ENCODE measurements around the gene NSG1.

The NSG1 gene

DNA sequence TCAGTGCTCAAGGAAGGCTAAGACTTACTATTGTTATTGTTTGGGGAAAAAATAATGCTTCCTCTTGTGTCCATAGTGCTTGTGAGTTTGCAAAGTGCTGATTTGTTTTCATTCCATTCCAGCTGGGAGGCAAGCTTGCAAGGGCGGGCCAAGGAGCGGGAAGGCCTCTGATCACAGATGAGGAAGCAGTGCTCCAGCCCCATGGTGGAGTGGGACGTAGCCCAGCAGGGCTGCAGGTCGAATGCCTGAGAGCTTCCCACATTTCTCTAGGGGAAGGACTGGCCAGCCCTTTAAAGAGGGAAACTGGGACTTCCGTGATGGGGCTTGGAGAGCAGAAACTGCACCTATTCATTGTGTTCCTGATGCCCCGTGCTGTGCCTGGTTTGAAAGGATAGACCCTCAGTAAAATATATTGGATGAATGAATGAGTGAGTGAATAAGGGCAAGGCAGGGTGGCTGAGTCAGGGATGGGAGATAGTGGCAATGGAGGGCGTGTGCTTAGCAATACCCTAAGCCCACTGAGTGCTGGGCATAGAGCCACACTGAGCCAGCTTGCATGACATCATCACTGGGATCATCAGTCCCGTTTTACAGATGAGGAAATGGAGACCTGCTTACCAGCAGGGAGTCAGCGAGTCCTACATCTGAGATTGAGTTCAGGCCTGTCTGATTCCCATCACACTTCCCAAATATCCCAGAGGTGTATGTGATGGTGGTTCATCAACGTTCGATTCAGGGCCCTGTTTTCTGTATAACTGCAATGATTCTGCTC lies 17.9 kb upstream of the NSG1 start:
- in situ Hi-C loops (cut with MboI; ENCODE audit: low sequenced_read_pairs) = no loop called here

DNA sequence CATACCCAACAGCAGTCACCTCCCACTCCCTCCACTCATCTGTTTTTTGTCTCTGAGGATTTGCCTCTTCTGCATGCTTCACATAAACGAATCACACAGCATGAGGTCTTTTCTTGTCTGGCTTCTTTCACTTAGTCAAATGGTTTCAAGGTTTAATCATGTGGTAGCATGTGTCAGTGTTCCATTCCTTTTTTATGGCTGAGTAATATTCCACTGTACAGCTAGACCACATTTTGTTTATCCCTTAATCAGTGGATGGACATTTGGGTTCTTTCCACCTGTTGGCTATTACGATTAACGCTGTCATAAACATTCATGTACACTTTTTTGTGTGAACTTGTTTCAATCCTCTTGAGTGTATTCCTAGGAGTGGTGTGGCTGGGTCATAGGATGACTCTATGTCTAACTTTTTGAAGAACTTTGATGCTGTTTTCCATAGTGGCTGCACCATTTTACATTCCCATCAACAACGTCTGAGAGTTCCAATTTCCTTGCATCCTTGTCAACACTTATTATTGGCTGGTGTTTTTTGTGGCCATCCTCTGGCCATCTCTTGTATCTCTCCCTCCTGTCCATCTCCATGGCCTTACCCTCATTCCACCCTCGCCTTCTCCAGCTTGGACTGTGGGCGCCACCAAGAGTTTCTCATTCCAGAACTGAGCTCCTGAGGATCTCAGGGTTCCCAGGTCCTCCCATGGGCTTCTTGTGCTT lies 12.4 kb upstream of the NSG1 start:
- in situ Hi-C loops (cut with MboI; ENCODE audit: low sequenced_read_pairs) = no loop called here

DNA sequence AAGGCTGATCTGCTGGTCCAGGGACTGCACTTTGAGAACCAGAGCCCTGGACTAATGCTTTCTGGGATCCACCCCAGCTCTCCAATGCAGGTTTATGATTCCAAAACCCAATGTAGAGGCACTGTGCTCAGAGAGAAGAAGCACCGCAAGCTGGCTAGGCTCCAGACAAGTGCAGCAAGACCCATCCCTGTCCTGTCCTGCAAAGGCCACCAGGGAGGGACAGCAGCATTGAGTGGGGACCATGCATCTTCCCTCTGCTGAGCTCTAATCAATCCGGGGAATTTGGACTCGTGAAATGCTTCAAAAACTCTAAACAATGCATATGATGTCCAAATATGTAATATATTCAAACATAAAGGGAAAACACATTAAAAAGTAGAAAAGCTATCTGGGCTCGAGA lies 10.8 kb upstream of the NSG1 start:
- in situ Hi-C loops (cut with MboI; ENCODE audit: low sequenced_read_pairs) = no loop called here

DNA sequence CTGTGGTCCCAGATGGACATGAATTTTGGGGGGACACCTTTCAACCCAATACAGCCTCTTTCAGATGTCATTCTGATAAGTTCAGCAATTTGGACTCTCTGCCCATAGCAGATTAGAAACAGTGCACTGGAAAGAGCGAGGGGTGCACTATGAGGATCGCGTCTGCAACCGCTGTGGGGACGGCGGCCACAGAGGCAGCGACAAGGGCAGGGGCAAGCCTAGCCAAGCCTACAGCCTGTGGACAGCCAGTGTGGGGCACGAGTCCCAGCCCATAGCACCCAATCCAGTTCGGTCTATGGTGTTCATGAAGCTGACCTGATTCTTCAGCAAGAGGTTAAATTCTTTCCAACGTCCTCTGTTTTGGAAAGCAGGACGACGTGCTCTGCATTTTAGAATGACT lies 9.7 kb upstream of the NSG1 start:
- in situ Hi-C loops (cut with MboI; ENCODE audit: low sequenced_read_pairs) = no loop called here

DNA sequence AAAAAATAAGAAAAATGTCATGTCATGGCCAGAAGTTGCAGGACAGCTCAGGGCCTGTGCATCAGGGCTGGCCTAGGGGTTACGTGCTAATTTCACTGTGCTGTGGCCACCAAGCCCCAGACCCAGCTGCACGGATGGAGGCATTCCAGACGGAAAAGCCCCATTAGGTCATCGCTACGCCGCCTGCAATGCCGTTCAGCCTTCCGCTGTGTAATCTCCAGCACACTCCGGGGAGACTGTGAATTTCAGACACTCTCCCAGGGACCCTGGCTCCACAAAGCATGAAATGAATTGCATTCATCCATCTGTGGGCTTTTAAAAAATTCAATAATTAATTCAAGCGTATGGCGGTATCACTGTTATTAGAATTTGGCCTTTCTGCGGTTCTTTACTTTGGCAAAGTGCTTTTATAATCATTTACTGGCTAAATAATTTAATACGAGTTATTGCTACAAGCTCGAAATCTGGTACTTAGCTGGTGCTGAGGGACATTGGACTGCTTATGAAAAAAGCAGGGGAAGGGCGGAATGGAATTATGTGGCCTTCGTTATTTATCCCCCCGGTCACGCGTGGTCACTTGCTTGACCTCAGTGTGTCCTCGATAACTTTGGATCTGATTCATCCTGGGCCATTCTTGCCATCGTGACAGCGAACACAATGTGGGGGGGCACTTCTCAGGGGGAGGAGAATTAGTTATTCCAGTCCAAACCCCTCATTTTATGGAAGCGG lies 9.0 kb upstream of the NSG1 start:
- in situ Hi-C loops (cut with MboI; ENCODE audit: low sequenced_read_pairs) = no loop called here

DNA sequence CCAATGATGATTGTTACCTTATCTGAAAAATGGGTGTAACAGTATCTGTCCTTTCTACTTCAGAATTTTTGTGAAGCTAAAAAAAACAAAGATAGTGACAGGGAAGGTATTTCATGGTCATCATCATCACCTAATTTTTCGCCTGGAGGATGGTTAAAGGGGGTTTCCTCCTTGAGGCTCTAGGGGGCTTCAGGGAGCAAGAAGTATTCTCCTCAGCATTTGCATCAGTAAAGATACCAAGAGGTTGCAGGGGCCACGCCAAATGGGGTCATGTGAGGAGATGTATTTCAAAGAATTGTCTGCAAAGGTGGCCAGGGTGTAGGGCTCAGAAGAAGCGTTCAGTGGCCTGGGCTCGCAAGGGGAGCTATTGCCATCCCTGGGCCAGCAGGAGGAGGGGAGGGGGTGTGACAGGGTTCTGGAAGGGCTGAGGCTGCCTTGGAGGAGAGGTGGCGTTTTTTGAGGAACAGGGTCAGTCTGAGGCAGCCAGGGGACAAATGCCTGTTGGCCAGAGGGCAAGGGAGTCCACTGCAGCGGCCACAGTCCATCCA lies 7.3 kb upstream of the NSG1 start:
- in situ Hi-C loops (cut with MboI; ENCODE audit: low sequenced_read_pairs) = no loop called here

DNA sequence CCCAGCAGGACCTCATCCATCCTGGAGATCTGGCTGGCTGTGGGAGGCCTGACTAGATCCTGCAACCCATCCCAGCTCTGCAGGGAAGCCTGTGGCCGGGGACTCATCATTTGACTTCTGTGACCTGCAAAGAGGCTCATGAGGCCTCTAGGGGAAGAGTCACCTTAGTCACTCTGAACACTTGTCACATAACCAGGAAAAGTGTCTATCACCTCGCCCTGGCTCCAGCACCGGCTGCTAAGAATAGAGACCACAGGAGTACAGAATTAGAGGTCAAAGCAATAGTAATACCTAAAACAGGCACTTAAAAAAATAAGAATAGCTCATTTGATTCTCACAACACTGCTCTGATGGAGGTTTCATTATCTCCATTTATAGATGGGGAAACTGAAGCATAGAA lies 3.8 kb upstream of the NSG1 start:
- in situ Hi-C loops (cut with MboI; ENCODE audit: low sequenced_read_pairs) = no loop called here

DNA sequence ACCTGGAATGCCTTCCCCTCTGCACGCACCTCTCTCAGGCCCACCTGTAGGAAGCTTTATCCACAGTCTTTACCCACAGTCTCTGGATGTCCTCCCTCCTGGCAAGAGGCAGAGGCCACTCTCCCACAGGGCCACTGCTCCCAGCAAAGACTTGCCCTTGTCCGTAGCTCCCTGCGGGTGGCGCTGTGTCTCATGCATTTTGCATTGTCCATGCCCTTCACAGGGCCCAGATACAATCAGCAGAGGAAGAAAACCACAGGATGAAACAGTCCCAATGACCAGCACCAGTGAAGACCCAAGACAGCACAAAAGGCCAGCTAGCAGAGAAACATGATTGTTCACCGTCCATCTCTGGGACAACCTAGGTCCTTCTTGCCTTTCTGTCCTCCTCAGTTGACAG lies 2.1 kb upstream of the NSG1 start:
- in situ Hi-C loops (cut with MboI; ENCODE audit: low sequenced_read_pairs) = no loop called here

DNA sequence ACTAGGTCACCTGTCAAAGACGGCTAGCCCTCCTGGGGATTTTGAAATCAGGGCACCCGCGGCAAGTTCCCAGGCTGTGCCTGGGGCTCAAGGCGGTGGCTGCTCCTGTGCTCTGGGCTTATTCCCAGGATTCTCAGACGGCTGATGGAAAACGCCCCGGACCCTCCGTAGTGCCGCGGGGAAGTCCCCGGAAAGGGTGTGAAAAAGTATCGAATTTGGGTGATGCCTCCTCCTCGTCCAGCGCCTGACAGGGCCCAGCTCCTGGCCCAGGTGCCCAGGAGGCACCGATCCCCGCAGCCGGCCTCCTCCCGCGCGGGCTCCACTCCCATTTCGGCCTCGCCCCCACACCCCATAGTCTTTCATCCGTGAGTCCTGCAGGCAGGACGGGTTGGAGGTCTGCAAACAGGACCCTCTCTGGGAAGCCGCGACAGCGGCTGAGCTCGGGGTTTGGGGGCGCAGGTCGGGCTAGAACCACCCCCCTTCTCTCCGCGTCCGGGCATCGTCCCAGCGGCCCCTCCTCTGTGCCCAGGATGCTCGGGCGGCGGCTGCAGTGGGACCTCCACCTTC lies 1.1 kb upstream of the NSG1 start:
- in situ Hi-C loops (cut with MboI; ENCODE audit: low sequenced_read_pairs) = no loop called here

DNA sequence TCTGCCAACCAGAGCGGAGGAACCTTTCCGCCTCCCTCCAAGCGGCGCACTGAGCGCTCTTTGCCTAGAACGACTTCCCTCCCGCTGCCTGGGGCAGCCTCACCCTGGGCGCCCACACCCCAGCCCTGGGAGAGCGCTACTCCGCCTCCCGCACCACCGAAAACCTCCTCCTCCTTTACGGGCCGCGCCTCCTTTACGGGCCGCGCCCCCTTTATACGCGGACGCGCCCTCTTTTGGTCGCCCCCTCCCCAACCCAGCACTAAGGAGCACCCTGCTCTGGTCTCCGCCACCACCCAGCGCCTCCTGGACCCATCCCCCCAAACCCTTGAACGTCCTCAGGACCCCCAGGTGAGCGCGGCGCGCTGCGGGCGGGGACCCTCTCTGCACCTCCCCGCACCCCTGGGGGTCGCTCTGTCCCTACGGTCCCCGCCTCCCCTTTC lies 586 bp upstream of the NSG1 start:
- in situ Hi-C loops (cut with MboI; ENCODE audit: low sequenced_read_pairs) = no loop called here

DNA sequence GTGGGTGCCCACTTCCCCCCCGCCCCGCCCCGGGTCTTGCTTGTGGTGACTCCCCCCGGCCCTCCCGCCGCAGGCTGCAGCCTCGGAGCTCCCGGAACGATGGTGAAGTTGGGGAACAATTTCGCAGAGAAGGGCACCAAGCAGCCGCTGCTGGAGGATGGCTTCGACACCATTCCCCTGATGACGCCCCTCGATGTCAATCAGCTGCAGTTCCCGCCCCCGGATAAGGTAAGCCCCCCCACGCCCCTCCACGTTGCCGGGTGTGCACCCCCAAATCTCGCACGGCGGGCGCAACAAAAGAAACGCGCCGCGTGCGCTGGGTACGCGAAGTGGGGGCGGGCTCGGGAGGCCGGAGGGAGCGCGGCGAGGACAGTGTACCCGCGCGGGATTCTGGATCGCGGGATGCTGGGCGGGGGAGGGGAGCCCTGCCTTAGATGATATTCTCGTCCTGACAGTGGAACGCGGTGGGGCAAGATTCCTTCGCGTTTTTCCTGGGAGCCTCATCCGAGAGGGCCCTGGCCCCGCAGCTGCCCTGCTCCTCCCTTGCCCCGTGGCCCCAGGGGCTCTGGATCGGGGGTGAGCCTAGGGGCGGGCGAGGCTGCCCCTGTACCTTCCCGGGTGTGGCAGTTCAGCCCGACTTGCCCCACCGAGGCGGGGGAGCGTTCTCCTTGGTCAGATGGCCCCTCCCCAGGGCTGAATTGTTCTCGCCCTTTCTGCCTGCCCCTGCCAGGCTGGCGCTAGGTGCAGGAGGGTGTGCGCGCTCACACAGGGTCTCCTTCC lies 819 bp downstream of the NSG1 start:
- in situ Hi-C loops (cut with MboI; ENCODE audit: low sequenced_read_pairs) = no loop called here

DNA sequence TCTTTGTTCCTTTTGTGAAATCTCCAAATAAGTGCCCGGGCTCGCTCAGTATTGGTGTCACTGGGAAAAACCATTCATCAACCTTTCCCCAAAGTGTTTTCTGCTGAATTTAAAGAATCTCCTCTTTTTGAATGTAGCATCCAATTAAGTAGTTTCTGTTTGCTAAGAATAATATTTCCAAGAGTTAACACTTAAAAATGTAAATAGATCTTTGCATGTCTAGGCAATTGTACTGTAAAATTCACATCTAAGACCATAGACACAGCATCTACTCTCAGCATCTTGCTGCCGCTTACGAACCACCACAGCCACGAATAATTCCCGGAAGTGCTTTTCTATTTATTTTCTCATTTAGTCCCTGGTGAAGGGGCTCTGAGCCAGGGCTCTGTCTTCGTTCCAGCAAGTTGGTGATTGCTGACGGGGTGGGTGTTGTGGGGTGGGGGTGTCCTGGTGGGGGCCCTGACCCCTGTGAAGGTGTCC lies 1.4 kb downstream of the NSG1 start:
- in situ Hi-C loops (cut with MboI; ENCODE audit: low sequenced_read_pairs) = no loop called here

DNA sequence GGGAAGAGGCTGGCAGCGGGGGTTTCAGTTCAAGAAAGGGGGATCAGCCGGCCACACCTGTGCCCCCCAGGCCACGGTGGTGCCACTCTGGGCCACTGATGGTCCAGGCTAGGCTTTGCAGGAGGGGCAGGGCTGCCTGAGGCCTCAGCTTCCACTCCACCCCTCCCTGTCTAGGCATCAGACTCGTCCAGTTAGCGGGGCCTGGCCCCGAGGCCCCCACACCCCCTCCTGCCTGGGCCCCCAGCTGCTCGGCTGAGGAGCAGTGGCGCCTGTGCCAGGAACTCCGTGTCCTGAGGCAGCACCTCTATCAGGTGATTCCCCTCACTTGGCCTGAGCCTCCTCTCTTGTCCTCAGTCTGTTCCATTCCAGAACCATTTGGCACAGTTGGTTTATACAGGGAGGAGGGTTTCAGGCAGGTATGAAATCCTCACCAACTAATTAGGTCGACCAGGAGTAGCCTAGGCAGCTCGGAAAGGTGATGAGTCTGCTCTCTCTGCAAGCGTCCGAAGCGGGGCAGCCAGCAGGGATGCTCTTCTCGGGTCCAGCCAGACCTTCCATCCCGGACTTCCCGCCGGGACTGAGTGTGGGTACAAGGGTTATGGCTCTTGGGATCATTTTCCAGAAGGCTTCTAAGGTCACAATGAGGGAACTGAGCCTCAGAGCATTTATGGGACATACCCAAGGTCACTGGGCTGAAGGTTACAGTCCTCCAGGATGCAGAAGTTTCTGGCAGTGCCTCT lies 2.1 kb downstream of the NSG1 start:
- in situ Hi-C loops (cut with MboI; ENCODE audit: low sequenced_read_pairs) = no loop called here

DNA sequence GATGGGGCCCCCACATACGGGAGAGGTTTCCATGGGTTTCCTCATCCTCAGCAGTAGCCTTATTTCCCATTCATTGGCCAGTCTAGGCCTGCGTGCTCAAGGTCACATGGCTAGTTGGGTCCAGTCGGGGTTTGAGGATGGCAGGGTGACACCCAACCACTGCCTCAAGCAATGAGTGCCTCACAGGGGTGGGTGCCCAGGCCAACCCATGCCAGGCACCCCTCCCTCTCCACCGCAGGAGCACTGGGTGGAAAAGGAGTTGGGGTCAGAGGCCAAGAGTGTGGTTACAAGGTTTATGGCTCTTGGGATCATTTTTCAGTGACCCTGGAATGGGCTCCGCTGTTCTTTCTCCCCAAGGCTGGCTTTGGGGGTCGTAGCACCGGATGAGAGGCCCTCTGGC lies 3.1 kb downstream of the NSG1 start:
- in situ Hi-C loops (cut with MboI; ENCODE audit: low sequenced_read_pairs) = no loop called here

DNA sequence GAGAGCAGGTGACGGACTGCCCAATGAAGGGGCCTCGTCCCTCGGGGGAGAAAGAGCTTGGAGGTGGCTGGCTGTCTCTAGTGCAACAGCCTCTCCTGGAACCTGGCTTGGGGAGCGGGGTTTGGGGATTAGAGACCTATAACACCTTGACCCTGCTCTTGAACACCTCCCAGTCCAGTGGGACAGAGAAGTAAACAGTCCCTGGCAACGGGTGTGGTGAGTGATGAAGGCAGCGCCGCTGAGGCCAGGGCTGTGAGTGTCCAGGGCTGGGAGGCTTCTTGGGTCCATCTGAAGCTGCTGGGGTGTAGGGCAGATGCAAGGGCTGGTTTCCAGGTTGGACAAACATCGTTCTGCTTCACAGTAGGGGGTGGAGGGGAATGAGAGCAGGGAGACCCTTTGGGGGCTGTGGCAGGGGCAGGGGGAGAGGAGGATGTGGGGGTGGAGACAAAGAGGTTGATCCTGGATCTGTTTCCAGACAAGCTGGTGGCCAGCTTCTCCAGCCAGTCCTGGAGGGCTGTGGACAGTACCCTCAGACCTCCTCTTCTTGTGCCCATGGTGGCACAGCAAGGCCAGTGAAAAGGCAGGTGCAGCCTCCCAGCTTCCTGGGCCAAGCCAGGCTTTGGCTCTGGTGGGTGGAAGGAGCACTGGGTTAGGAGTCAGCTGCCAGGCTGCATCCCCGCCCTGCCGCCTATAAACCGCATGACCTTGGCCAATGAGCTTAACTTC lies 3.8 kb downstream of the NSG1 start:
- in situ Hi-C loops (cut with MboI; ENCODE audit: low sequenced_read_pairs) = no loop called here

DNA sequence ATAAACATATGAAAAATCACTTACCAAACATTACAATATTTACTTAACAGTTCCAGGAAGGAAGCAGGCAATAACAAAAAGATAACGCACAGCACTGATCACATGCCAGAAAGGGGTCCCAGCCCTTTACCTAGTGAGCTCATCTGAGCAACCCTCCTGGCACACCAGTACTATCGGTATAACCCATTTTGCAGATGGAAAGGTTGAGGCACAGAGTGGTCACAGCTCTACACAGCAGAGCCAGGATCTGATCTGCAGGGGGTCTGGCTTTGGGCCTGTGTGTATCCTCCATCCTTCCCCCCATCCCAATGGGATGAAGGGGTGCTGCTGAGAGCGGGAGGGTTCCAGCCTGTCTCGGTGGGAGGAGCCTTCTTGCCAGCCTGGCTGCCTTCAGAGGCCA lies 5.0 kb downstream of the NSG1 start:
- in situ Hi-C loops (cut with MboI; ENCODE audit: low sequenced_read_pairs) = no loop called here

DNA sequence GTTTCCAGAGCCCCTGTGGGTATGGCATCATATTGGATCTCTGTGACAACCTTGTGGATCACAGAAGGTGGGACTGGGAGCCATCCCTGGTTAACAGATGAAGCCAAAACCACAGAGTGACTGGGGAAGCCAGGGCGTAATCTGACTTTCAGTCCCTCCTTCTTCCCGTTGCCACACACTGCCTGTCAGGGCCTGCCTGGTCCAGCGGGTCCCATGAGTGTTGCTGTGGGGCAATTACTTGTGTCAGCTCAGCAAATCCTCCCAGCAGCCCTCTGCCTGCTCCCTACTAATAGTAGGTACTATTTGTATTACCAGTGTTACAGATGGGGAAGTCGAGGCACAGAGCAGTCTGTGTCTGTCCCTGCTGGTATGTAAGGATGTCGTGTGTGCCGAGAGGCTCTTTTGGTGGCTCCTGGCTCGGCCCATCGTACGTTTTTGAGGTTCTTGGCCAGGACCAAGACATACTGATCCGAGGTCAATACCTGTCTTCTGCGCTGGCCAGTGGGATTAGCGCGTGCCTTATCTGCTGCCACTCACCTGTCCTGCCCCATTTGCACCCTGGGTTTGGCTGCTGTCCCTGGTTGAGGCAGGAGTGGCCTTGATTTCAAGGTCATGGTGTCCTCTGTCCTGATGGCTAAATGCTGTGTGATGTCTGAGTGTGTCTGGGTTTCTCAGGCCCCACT lies 5.7 kb downstream of the NSG1 start:
- in situ Hi-C loops (cut with MboI; ENCODE audit: low sequenced_read_pairs) = no loop called here

DNA sequence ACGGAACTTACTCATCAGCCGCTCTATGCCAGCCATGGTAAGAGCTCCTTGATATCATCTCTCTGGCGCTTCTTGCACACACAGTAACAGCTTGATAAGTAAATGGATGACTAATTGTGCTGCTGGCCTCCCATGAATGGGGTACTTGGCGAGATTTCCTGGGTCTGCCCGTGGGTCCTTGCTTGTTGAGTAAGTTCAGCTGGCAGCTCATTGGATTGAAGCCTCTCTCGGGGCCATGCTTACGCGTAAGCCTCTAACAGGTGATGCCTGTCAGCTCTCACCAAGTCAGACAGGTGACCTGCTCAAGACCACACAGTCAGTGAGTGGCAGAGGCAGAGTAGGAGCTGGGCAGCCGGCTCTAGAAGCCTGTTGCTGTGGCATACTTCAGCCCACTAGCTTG lies 7.7 kb downstream of the NSG1 start:
- in situ Hi-C loops (cut with MboI; ENCODE audit: low sequenced_read_pairs) = no loop called here

DNA sequence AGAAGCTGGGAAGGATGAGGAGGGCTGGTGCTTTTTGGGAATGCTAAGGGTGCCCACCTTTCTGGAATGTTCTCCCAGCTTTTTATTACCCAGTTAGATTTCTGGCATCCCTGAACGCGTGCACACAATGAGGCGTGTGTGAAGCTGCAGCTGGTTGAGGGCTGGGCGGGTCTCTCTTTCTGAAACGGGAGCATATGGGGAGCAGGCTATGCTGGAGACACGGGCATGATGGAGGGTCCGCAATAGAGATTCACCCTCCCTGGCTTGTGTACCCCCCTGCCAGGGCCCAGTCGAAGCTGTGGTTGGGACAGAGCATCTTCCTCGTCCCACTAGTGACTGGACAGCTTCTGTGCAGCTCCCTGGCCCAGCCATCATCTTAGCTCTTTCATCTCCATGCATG lies 8.5 kb downstream of the NSG1 start:
- in situ Hi-C loops (cut with MboI; ENCODE audit: low sequenced_read_pairs) = no loop called here

Data from HL-60/S4 (cell line).